CD4-positive, alpha-beta T cell (primary cell): ENCODE results near the gene KRTAP4-8. TPM values are rescaled to one million over a fixed set of nuclear protein-coding genes. Genes with fewer than 3 reads are reported as not detected.

Experiments
- ATAC-seq: fragments of 200-7000 bp; cut with Tn5 transposase; one replicate; pipeline ENCODE4 v1.10.0; 2022; ENCODE audit warnings: mild to moderate bottlenecking; ENCODE audit not compliant: poor library complexity
- CTCF ChIA-PET: fragments of 350-600 bp; sonication (Branson Sonifier 250); formaldehyde crosslinking; loops from one replicate; lab custom pipeline; 2021; ENCODE audit warnings: antibody characterized with exemption, inconsistent platforms; lab: Charles Lee
- POLR2A ChIA-PET: fragments of 350-600 bp; sonication (Branson Sonifier 250); formaldehyde crosslinking; loops from one replicate; lab custom pipeline; 2021; ENCODE audit warnings: antibody characterized with exemption, inconsistent platforms; lab: Charles Lee
- DNase-seq, 14 experiments: peaks; one replicate each; pipeline ENCODE4 v3.0.0-alpha.2; 2013 to 2020; ENCODE audit warnings: mixed read lengths in 2 of 14
- H3K27ac ChIP-seq, 2 donors: one replicate each; pipeline versions ENCODE4 v1.5.1 to v1.7.0; 2013; ENCODE audit warnings: low read length in 2 of 2, low read depth in 1 of 2, mild to moderate bottlenecking in 1 of 2
- H3K27me3 ChIP-seq, 2 experiments: 1 replicate in 1 of 2; 2 replicates in 1 of 2; pipeline versions ENCODE4 v1.6.1 to v1.7.0; 2013; ENCODE audit warnings: low read length in 2 of 2, control low read depth in 1 of 2, mild to moderate bottlenecking in 1 of 2, moderate library complexity in 1 of 2; ENCODE audit not compliant: insufficient read depth in 2 of 2, control insufficient read depth in 1 of 2
- H3K36me3 ChIP-seq: one replicate; pipeline ENCODE4 v1.6.1; 2013; ENCODE audit warnings: low read length, control low read depth; ENCODE audit not compliant: insufficient read depth
- H3K4me1 ChIP-seq: one replicate; pipeline ENCODE4 v1.6.1; 2013; ENCODE audit warnings: low read length, control low read depth; ENCODE audit not compliant: insufficient read depth
- H3K4me3 ChIP-seq: one replicate; pipeline ENCODE4 v1.5.1; 2013; ENCODE audit warnings: mild to moderate bottlenecking, low read length, moderate library complexity
- H3K9me3 ChIP-seq, 2 experiments: 1 replicate in 1 of 2; 2 replicates in 1 of 2; pipeline versions ENCODE4 v1.6.1 to v1.7.0; 2013; ENCODE audit warnings: low read length in 2 of 2, mild to moderate bottlenecking in 2 of 2, control low read depth in 1 of 2, moderate library complexity in 1 of 2; ENCODE audit not compliant: control insufficient read depth in 1 of 2, insufficient read depth in 1 of 2
- H3K27ac Mint-ChIP-seq: one replicate; pipeline ENCODE4 v1.8.0; 2020; ENCODE audit warnings: mixed read lengths
- H3K27me3 Mint-ChIP-seq: one replicate; pipeline ENCODE4 v1.8.0; 2021; ENCODE audit warnings: mixed read lengths
- H3K36me3 Mint-ChIP-seq: one replicate; pipeline ENCODE4 v1.8.0; 2021; ENCODE audit warnings: low read depth, mixed read lengths
- H3K4me1 Mint-ChIP-seq: one replicate; pipeline ENCODE4 v1.8.0; 2021; ENCODE audit warnings: low read depth, mixed read lengths
- H3K4me3 Mint-ChIP-seq: one replicate; pipeline ENCODE4 v1.8.0; 2020; ENCODE audit warnings: mild to moderate bottlenecking, mixed read lengths
- H3K9me3 Mint-ChIP-seq: one replicate; pipeline ENCODE4 v1.8.0; 2020; ENCODE audit warnings: mixed read lengths
- intact Hi-C, 2 experiments: fragments of 100-400 bp; cut with DNase I in 1 of 2; cut with micrococcal nuclease in 1 of 2; formaldehyde crosslinking; loops; one replicate each; pipeline versions ENCODE4 v1.15.1 to v1.9.0; 2023 to 2025; cut with DNase I, micrococcal nuclease
- total RNA-seq, 174 experiments: library from RNA in 2 of 174; stranded (reverse) in 2 of 174; gene quantifications; one replicate each; pipeline ENCODE4 v1.2.3 and lab custom pipeline; 2021 to 2026
- TF ChIP-seq, protein P1 (sequence below): fragments of 200-600 bp; IDR thresholded peaks from one replicate; pipeline ENCODE4 v1.8.0; 2022; ENCODE audit warnings: antibody characterized with exemption, mild to moderate bottlenecking

KRTAP4-8 gene
- total RNA-seq, 2 experiments from 2014 or later = not detected

DNA sequence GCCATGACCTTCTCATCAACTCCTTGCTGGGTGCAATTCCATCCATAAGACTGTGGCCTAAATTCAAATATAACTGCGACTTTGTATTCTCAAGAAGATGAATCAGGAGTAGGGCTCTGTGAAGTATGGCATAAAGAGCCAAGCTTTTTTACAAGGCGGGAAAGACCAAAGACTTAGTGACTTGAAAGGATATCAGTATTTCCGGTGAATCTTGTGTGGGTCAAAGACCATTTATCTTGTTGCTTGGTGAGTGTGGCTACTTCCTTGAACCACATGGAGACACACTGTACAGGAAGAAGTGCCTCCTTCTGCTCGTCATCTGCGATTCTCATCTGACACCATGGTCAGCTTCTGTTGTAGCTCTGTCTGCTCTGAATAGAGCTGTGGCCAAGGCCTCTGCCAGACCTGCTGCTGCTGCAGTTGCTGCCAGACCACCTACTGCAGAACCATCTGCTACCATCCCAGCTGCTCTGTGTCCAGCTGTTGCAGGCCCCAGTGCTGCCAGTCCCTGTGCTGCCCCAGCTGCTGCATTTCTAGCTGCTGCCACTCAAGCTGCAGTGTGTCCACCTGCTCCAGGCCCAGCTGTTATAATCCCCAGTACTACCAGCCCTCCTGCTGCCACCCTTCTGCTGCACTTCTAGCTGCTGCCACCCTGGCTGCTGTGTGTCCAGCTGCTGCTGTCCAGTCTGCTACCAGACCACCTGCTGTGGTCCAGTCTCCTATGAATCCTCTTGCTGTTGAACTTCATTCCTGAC lies 26.2 kb downstream of the KRTAP4-8 start:
- Mint-ChIP-seq H3K9me3 (no peaks in the 10 kb centered on the region), H3K27me3 (peaks cover 24% of the 10 kb centered on the region), H3K27ac (no peak overlapping the region), H3K4me3 (no peak overlapping the region), H3K36me3 (no peaks in the 10 kb centered on the region), H3K4me1 (no peaks in the 10 kb centered on the region)
- Histone ChIP-seq H3K27me3 (no peaks in the 10 kb centered on the region), H3K36me3 (no peaks in the 10 kb centered on the region), H3K9me3 (no peaks in the 10 kb centered on the region), H3K4me1 (no peaks in the 10 kb centered on the region), H3K4me3 (no peak overlapping the region), H3K27ac (no peak overlapping the region)
- ChIA-PET POLR2A (no interaction called here), CTCF (no interaction called here)
- ATAC-seq = no peak
- intact Hi-C loops = no loop called here
- DNase-seq = no peak
- TF ChIP-seq, protein P1, sequence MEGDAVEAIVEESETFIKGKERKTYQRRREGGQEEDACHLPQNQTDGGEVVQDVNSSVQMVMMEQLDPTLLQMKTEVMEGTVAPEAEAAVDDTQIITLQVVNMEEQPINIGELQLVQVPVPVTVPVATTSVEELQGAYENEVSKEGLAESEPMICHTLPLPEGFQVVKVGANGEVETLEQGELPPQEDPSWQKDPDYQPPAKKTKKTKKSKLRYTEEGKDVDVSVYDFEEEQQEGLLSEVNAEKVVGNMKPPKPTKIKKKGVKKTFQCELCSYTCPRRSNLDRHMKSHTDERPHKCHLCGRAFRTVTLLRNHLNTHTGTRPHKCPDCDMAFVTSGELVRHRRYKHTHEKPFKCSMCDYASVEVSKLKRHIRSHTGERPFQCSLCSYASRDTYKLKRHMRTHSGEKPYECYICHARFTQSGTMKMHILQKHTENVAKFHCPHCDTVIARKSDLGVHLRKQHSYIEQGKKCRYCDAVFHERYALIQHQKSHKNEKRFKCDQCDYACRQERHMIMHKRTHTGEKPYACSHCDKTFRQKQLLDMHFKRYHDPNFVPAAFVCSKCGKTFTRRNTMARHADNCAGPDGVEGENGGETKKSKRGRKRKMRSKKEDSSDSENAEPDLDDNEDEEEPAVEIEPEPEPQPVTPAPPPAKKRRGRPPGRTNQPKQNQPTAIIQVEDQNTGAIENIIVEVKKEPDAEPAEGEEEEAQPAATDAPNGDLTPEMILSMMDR = no peak

DNA sequence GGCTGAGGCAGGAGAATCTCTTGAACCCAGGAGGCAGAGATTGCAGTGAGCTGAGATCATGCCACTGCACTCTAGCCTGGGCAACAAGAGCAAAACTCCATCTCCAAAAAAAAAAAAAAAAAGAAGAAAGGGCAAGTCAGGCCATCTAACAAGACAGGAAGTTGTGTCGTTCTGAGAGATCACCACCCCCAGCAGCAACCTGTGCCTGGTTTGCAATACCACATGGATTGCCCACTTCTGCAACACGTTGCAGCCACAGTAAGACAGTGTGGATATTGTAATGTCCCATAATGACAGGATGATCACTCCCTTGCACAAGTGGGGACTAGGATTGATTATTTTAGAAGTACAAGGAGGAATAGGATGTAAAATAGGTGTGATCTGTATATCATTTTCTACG lies 28.9 kb downstream of the KRTAP4-8 start:
- Histone ChIP-seq H3K4me3 (no peak overlapping the region), H3K36me3 (no peaks in the 10 kb centered on the region), H3K9me3 (no peaks in the 10 kb centered on the region), H3K27ac (no peak overlapping the region), H3K4me1 (no peaks in the 10 kb centered on the region), H3K27me3 (no peaks in the 10 kb centered on the region)
- Mint-ChIP-seq H3K27me3 (peaks cover 4% of the 10 kb centered on the region), H3K36me3 (no peaks in the 10 kb centered on the region), H3K27ac (no peak overlapping the region), H3K4me3 (no peak overlapping the region), H3K4me1 (no peaks in the 10 kb centered on the region), H3K9me3 (no peaks in the 10 kb centered on the region)
- no peak for ATAC-seq
- intact Hi-C loops = no loop called here
- DNase-seq = no peak
- CTCF ChIA-PET = no interaction called here
- POLR2A ChIA-PET = no interaction called here
- TF ChIP-seq, protein P1 = no peak

DNA sequence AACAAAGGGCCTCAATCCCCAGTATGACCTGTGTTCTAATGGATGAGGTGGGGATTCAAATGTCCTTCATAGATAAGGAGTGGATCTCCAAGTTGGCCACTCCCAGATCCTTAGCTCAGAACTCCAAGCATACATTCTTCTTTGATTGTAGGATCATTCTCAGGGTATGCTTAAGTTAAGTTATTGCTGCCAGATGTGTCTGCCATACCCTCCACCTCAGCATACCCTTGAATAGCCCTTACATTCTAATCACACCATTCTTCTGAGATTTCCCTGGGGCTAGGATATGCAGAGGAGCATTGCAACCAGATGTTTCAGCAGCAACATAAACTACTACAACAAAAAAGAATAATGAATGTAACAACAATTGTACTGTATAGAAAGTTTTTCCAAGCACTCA lies 30.7 kb downstream of the KRTAP4-8 start:
- Mint-ChIP-seq H3K36me3 (no peaks in the 10 kb centered on the region), H3K27ac (no peak overlapping the region), H3K27me3 (peaks cover 13% of the 10 kb centered on the region), H3K4me3 (no peak overlapping the region), H3K4me1 (no peaks in the 10 kb centered on the region), H3K9me3 (no peaks in the 10 kb centered on the region)
- CTCF ChIA-PET = no interaction called here
- H3K36me3 ChIP-seq = no peaks in the 10 kb centered on the region
- no peak overlapping the region for H3K4me3 ChIP-seq
- no peaks in the 10 kb centered on the region for H3K9me3 ChIP-seq
- TF ChIP-seq, protein P1 = no peak
- intact Hi-C loops = no loop called here
- H3K4me1 ChIP-seq = no peaks in the 10 kb centered on the region
- ATAC-seq = no peak
- no peak overlapping the region for H3K27ac ChIP-seq
- no peak for DNase-seq
- POLR2A ChIA-PET = no interaction called here
- H3K27me3 ChIP-seq = peaks cover 0 to 2% of the 10 kb centered on the region in 2 experiments
